ENCODE results near the gene CHAF1A.

CHAF1A gene

GRCh38 chr19:4441994-4442818 lies 39.8 kb downstream of the CHAF1A start:
- H3K4me3 ChIP-seq (ENCODE audit: low read depth in 1 of 2, low read length in 2 of 2) = no peak overlapping the region
- peaks cover 20% of the 10 kb centered on the region for H3K36me3 ChIP-seq (ENCODE audit: insufficient read depth, low read length)
- no peak overlapping the region for H3K27ac ChIP-seq (ENCODE audit: low read depth, low read length)
- no peaks in the 10 kb centered on the region for H3K9me3 ChIP-seq (ENCODE audit: low read length)
- no peaks in the 10 kb centered on the region for H3K4me1 ChIP-seq (ENCODE audit: insufficient read depth, low read length)
- H3K27me3 ChIP-seq (ENCODE audit: control insufficient read depth in 1 of 2, insufficient read depth in 2 of 2, low read length in 2 of 2) = no peaks in the 10 kb centered on the region
- no peak overlapping the region for H3K9ac ChIP-seq (ENCODE audit: low read length)

- H3K27me3 ChIP-seq (ENCODE audit: control insufficient read depth in 1 of 2, insufficient read depth in 2 of 2, low read length in 2 of 2) = no peaks in the 10 kb centered on the region
- H3K36me3 ChIP-seq (ENCODE audit: insufficient read depth, low read length) = peaks cover 26% of the 10 kb centered on the region
- H3K4me1 ChIP-seq (ENCODE audit: insufficient read depth, low read length) = no peaks in the 10 kb centered on the region
- H3K9me3 ChIP-seq (ENCODE audit: low read length) = no peaks in the 10 kb centered on the region
- H3K9ac ChIP-seq (ENCODE audit: low read length) = no peak overlapping the region
- H3K27ac ChIP-seq (ENCODE audit: low read depth, low read length) = no peak overlapping the region
- H3K4me3 ChIP-seq (ENCODE audit: low read depth in 1 of 2, low read length in 2 of 2) = no peak overlapping the region
Measured at GRCh38 chr19:4442819-4443146, 40.3 kb downstream of the CHAF1A start.

- Histone ChIP-seq H3K4me1 (ENCODE audit: insufficient read depth, low read length) (no peaks in the 10 kb centered on the region), H3K9ac (ENCODE audit: low read length) (no peak overlapping the region), H3K36me3 (ENCODE audit: insufficient read depth, low read length) (peaks cover 30% of the 10 kb centered on the region), H3K4me3 (ENCODE audit: low read depth in 1 of 2, low read length in 2 of 2) (no peak overlapping the region), H3K9me3 (ENCODE audit: low read length) (no peaks in the 10 kb centered on the region), H3K27ac (ENCODE audit: low read depth, low read length) (no peak overlapping the region), H3K27me3 (ENCODE audit: control insufficient read depth in 1 of 2, insufficient read depth in 2 of 2, low read length in 2 of 2) (no peaks in the 10 kb centered on the region)
Measured at GRCh38 chr19:4443188-4443587, 40.7 kb downstream of the CHAF1A start.

GRCh38 chr19:4443966-4444764 lies 41.7 kb downstream of the CHAF1A start:
- Histone ChIP-seq H3K4me3 (ENCODE audit: low read depth in 1 of 2, low read length in 2 of 2) (no peak overlapping the region), H3K4me1 (ENCODE audit: insufficient read depth, low read length) (peaks cover 3% of the 10 kb centered on the region), H3K9ac (ENCODE audit: low read length) (no peak overlapping the region), H3K36me3 (ENCODE audit: insufficient read depth, low read length) (peaks cover 40% of the 10 kb centered on the region), H3K9me3 (ENCODE audit: low read length) (no peaks in the 10 kb centered on the region), H3K27me3 (ENCODE audit: control insufficient read depth in 1 of 2, insufficient read depth in 2 of 2, low read length in 2 of 2) (no peaks in the 10 kb centered on the region), H3K27ac (ENCODE audit: low read depth, low read length) (no peak overlapping the region)

- H3K9ac ChIP-seq (ENCODE audit: low read length) = no peak overlapping the region
- no peaks in the 10 kb centered on the region for H3K9me3 ChIP-seq (ENCODE audit: low read length)
- H3K27ac ChIP-seq (ENCODE audit: low read depth, low read length) = no peak overlapping the region
- H3K4me3 ChIP-seq (ENCODE audit: low read depth in 1 of 2, low read length in 2 of 2) = no peak overlapping the region
- no peaks in the 10 kb centered on the region for H3K27me3 ChIP-seq (ENCODE audit: control insufficient read depth in 1 of 2, insufficient read depth in 2 of 2, low read length in 2 of 2)
- peaks cover 45% of the 10 kb centered on the region for H3K36me3 ChIP-seq (ENCODE audit: insufficient read depth, low read length)
- peaks cover 3% of the 10 kb centered on the region for H3K4me1 ChIP-seq (ENCODE audit: insufficient read depth, low read length)
Measured at GRCh38 chr19:4444765-4445741, 42.6 kb downstream of the CHAF1A start.

GRCh38 chr19:4445963-4446703 lies 43.7 kb downstream of the CHAF1A start:
- Histone ChIP-seq H3K9me3 (ENCODE audit: low read length) (no peaks in the 10 kb centered on the region), H3K27ac (ENCODE audit: low read depth, low read length) (no peak overlapping the region), H3K4me1 (ENCODE audit: insufficient read depth, low read length) (peaks cover 3% of the 10 kb centered on the region), H3K27me3 (ENCODE audit: control insufficient read depth in 1 of 2, insufficient read depth in 2 of 2, low read length in 2 of 2) (no peaks in the 10 kb centered on the region), H3K36me3 (ENCODE audit: insufficient read depth, low read length) (peaks cover 51% of the 10 kb centered on the region), H3K9ac (ENCODE audit: low read length) (no peak overlapping the region), H3K4me3 (ENCODE audit: low read depth in 1 of 2, low read length in 2 of 2) (no peak overlapping the region)

GRCh38 chr19:4446704-4447200 lies 44.3 kb downstream of the CHAF1A start:
- Histone ChIP-seq H3K9ac (ENCODE audit: low read length) (no peak overlapping the region), H3K36me3 (ENCODE audit: insufficient read depth, low read length) (peaks cover 56% of the 10 kb centered on the region), H3K9me3 (ENCODE audit: low read length) (no peaks in the 10 kb centered on the region), H3K27me3 (ENCODE audit: control insufficient read depth in 1 of 2, insufficient read depth in 2 of 2, low read length in 2 of 2) (no peaks in the 10 kb centered on the region), H3K4me3 (ENCODE audit: low read depth in 1 of 2, low read length in 2 of 2) (no peak overlapping the region), H3K4me1 (ENCODE audit: insufficient read depth, low read length) (peaks cover 3% of the 10 kb centered on the region), H3K27ac (ENCODE audit: low read depth, low read length) (no peak overlapping the region)

GRCh38 chr19:4447327-4448146 lies 45.1 kb downstream of the CHAF1A start:
- H3K27ac ChIP-seq (ENCODE audit: low read depth, low read length) = no peak overlapping the region
- peaks cover 63% of the 10 kb centered on the region for H3K36me3 ChIP-seq (ENCODE audit: insufficient read depth, low read length)
- no peak overlapping the region for H3K4me3 ChIP-seq (ENCODE audit: low read depth in 1 of 2, low read length in 2 of 2)
- peaks cover 3% of the 10 kb centered on the region for H3K4me1 ChIP-seq (ENCODE audit: insufficient read depth, low read length)
- H3K27me3 ChIP-seq (ENCODE audit: control insufficient read depth in 1 of 2, insufficient read depth in 2 of 2, low read length in 2 of 2) = no peaks in the 10 kb centered on the region
- H3K9me3 ChIP-seq (ENCODE audit: low read length) = no peaks in the 10 kb centered on the region
- H3K9ac ChIP-seq (ENCODE audit: low read length) = no peak overlapping the region

GRCh38 chr19:4448147-4448985 lies 45.9 kb downstream of the CHAF1A start:
- peaks cover 3% of the 10 kb centered on the region for H3K4me1 ChIP-seq (ENCODE audit: insufficient read depth, low read length)

More at GRCh38 chr19:4448147-4448985, 45.9 kb downstream of the CHAF1A start:
- Histone ChIP-seq H3K27me3 (ENCODE audit: control insufficient read depth in 1 of 2, insufficient read depth in 2 of 2, low read length in 2 of 2) (no peaks in the 10 kb centered on the region), H3K27ac (ENCODE audit: low read depth, low read length) (peak overlapping the region; percentile 1), H3K9me3 (ENCODE audit: low read length) (no peaks in the 10 kb centered on the region), H3K4me3 (ENCODE audit: low read depth in 1 of 2, low read length in 2 of 2) (no peak overlapping the region), H3K9ac (ENCODE audit: low read length) (no peak overlapping the region), H3K36me3 (ENCODE audit: insufficient read depth, low read length) (peaks cover 72% of the 10 kb centered on the region)

Measured in muscle layer of colon (tissue), 2 donors.